Endothelial cell of umbilical vein (primary cell): ENCODE results near the gene GARIN5B. TPM values are rescaled to one million over a fixed set of nuclear protein-coding genes. Genes with fewer than 3 reads are reported as not detected.

ENCODE experiments used
- BruUV-seq: library from RNA; stranded (reverse); fragments of 400-500 nt; replicated peaks from 2 replicates; lab custom pipeline; 2021; lab: Mats Ljungman, UMichigan
- CTCF ChIA-PET: fragments of 300-600, 350-600 bp; sonication (Branson Sonifier 250); formaldehyde crosslinking; loops from one replicate; lab custom pipeline; 2021; ENCODE audit warnings: antibody characterized with exemption, inconsistent platforms; lab: Charles Lee
- POLR2A ChIA-PET: fragments of 300-600, 350-600 bp; sonication (Branson Sonifier 250); formaldehyde crosslinking; loops from one replicate; lab custom pipeline; 2021; ENCODE audit warnings: antibody characterized with exemption, inconsistent platforms; lab: Charles Lee
- DNase-seq: peaks from one replicate; pipeline ENCODE4 v3.0.0-alpha.2; 2011; ENCODE audit warnings: low read depth, low spot score
- FAIRE-seq: peaks from 2 replicates; lab custom pipeline; 2011; peaks lifted over from hg19 to GRCh38; lab: Jason Lieb, UNC
- H2AFZ ChIP-seq: 2 replicates; pipeline ENCODE4 v1.6.0; 2012; ENCODE audit warnings: low read depth, low read length, control low read depth, inconsistent platforms
- H3K27ac ChIP-seq: 2 replicates; pipeline ENCODE4 v1.5.1; 2011; ENCODE audit warnings: low read depth, mild to moderate bottlenecking, control low read depth, low read length, moderate library complexity; ENCODE audit not compliant: insufficient read depth
- H3K27me3 ChIP-seq, 2 experiments: 2 replicates each; pipeline versions ENCODE4 v1.6.0 to v1.6.1; 2011; ENCODE audit warnings: low read length in 2 of 2, mixed read lengths in 1 of 2; ENCODE audit not compliant: control insufficient read depth in 2 of 2, insufficient read depth in 2 of 2
- H3K36me3 ChIP-seq, 2 experiments: 2 replicates in 1 of 2; 3 replicates in 1 of 2; pipeline ENCODE4 v1.5.1; 2011; ENCODE audit warnings: low read length in 2 of 2, mild to moderate bottlenecking in 1 of 2, moderate library complexity in 1 of 2; ENCODE audit not compliant: control insufficient read depth in 2 of 2, insufficient read depth in 2 of 2; ENCODE audit errors: extremely low read depth in 1 of 2
- H3K4me1 ChIP-seq: 3 replicates; pipeline ENCODE4 v1.5.1; 2011; ENCODE audit warnings: mild to moderate bottlenecking, low read length; ENCODE audit not compliant: control insufficient read depth, insufficient read depth; ENCODE audit errors: extremely low read depth
- H3K4me2 ChIP-seq: 2 replicates; pipeline ENCODE4 v1.6.1; 2011; ENCODE audit warnings: low read length, control low read depth, mixed read lengths; ENCODE audit not compliant: insufficient read depth
- H3K4me3 ChIP-seq, 3 experiments: fragments of 200-600 bp in 1 of 3; sonication (generic), shearing (Covaris generic) in 1 of 3; replicated peaks in 1 of 3; 2 replicates each; pipeline ENCODE4 v1.5.1; 2011 to 2016; ENCODE audit warnings: control low read depth in 3 of 3, low read length in 3 of 3, mild to moderate bottlenecking in 2 of 3, inconsistent platforms in 1 of 3, low read depth in 1 of 3, moderate library complexity in 1 of 3; ENCODE audit not compliant: insufficient read depth in 1 of 3
- H3K79me2 ChIP-seq: 2 replicates; pipeline ENCODE4 v1.6.0; 2012; ENCODE audit warnings: low read length, inconsistent platforms; ENCODE audit not compliant: control insufficient read depth, insufficient read depth
- H3K9ac ChIP-seq: replicated peaks from 2 replicates; pipeline ENCODE3; 2011; ENCODE audit warnings: low read length, control low read depth; ENCODE audit not compliant: insufficient read depth; ENCODE audit errors: extremely low read depth
- H3K9me1 ChIP-seq: replicated peaks from 3 replicates; pipeline ENCODE4 v1.6.0; 2011; ENCODE audit warnings: mild to moderate bottlenecking, low read length; ENCODE audit not compliant: control insufficient read depth, insufficient read depth; ENCODE audit errors: extremely low read depth
- H3K9me3 ChIP-seq: replicated peaks from 2 replicates; pipeline ENCODE4 v1.5.1; 2012; ENCODE audit warnings: low read length, inconsistent platforms; ENCODE audit not compliant: control insufficient read depth, insufficient read depth
- H4K20me1 ChIP-seq: replicated peaks from 2 replicates; pipeline ENCODE3; 2011; ENCODE audit warnings: mild to moderate bottlenecking, low read length; ENCODE audit not compliant: control insufficient read depth, insufficient read depth; ENCODE audit errors: extremely low read depth
- CTCF ChIP-seq, 2 donors: IDR thresholded peaks; 1 replicate in 1 of 2; 2 replicates in 1 of 2; pipeline ENCODE4 v1.5.1; 2011; ENCODE audit warnings: low read length in 2 of 2, mild to moderate bottlenecking in 2 of 2, moderate library complexity in 2 of 2, control low read depth in 1 of 2, inconsistent platforms in 1 of 2, low read depth in 1 of 2; ENCODE audit not compliant: insufficient read depth in 1 of 2; ENCODE audit errors: extremely low read depth in 1 of 2
- EZH2 ChIP-seq: IDR thresholded peaks from 2 replicates; pipeline ENCODE4 v1.6.1; 2012; ENCODE audit warnings: borderline replicate concordance, low read depth, mild to moderate bottlenecking, moderate library complexity, low read length, inconsistent platforms; ENCODE audit not compliant: severe bottlenecking
- FOS ChIP-seq: IDR thresholded peaks from 2 replicates; pipeline ENCODE4 v1.6.1; 2011; ENCODE audit warnings: mild to moderate bottlenecking, low read length, moderate library complexity, borderline replicate concordance; ENCODE audit not compliant: insufficient read depth
- GATA2 ChIP-seq: IDR thresholded peaks from 2 replicates; pipeline ENCODE4 v1.7.0; 2011; ENCODE audit warnings: low read depth, mild to moderate bottlenecking, moderate library complexity, mixed read lengths, low read length; ENCODE audit not compliant: insufficient read length, insufficient read depth
- JUN ChIP-seq: IDR thresholded peaks from 2 replicates; pipeline ENCODE4 v1.6.1; 2011; ENCODE audit warnings: borderline replicate concordance, low read depth; ENCODE audit not compliant: insufficient read length, insufficient read depth
- MAX ChIP-seq: IDR thresholded peaks from 2 replicates; pipeline ENCODE4 v1.6.1; 2011; ENCODE audit not compliant: insufficient read depth, insufficient read length
- MYC ChIP-seq: IDR thresholded peaks from one replicate; pipeline ENCODE4 v1.6.1; 2011; ENCODE audit warnings: mild to moderate bottlenecking, low read depth, low read length
- POLR2A ChIP-seq: IDR thresholded peaks from 2 replicates; pipeline ENCODE4 v1.6.1; 2012; ENCODE audit warnings: low read depth, mild to moderate bottlenecking, control low read depth, low read length
- POLR2AphosphoS5 ChIP-seq: IDR thresholded peaks from 2 replicates; pipeline ENCODE4 v1.6.1; 2012; ENCODE audit warnings: low read depth, mild to moderate bottlenecking, control low read depth, low read length, moderate library complexity; ENCODE audit not compliant: insufficient read depth
- dilution Hi-C: fragments of 300-500 bp; cut with MboI; formaldehyde crosslinking; loops from one replicate; pipeline ENCODE4 v1.15.0; 2019; ENCODE audit warnings: low sequenced_read_pairs; ENCODE audit not compliant: extremely low pct_ligation_motif_present
- intact Hi-C: fragments of 100-400 bp; cut with micrococcal nuclease; formaldehyde crosslinking; loops from one replicate; pipeline ENCODE4 v1.10.0; 2022
- polyA plus RNA-seq, 4 experiments: library from polyadenylated mRNA; depleted of rRNA in 3 of 4; stranded (reverse) in 3 of 4; unstranded in 1 of 4; fragments of >200 nt; gene quantifications; 2 replicates each; pipeline versions ENCODE4 v1.2.1 to v1.2.3, GENCODE V29; 2011 to 2012; ENCODE audit warnings: missing spikeins in 1 of 4
- total RNA-seq: library from RNA; stranded (reverse); gene quantifications from 2 replicates; pipeline ENCODE4 v1.2.3, GENCODE V29; 2021

Gene GARIN5B
- total and polyA plus RNA-seq, 2 donors (not counting 3 experiments of a cell fraction or from before 2014, with no cell fraction given), result not detected

GRCh38 chr19:55312621-55313512 lies 50.2 kb downstream of the GARIN5B start:
- Histone ChIP-seq H3K9me1 (no peaks in the 10 kb centered on the region), H3K27ac (no peak overlapping the region), H3K4me3 (no peak overlapping the region), H3K27me3 (no peaks in the 10 kb centered on the region), H3K4me2 (no peak overlapping the region), H2AFZ (no peak overlapping the region), H3K9me3 (no peaks in the 10 kb centered on the region), H3K4me1 (no peaks in the 10 kb centered on the region), H3K9ac (no peak overlapping the region), H4K20me1 (no peaks in the 10 kb centered on the region), H3K79me2 (no peaks in the 10 kb centered on the region), H3K36me3 (no peaks in the 10 kb centered on the region)
- intact Hi-C loops, result no loop called here
- BruUV-seq, result no TSS peak
- ChIA-PET CTCF (interaction anchor here (2.8 kb wide), 1 partner anchor 11 kb away, joined by 18 read pairs; no protein-coding TSS in a partner anchor), POLR2A (no interaction called here)
- DNase-seq (no peak), FAIRE-seq (no peak)
- TF ChIP-seq POLR2AphosphoS5, result no peak
- no peak for TF ChIP-seq JUN
- dilution Hi-C loops, result no loop called here

- FAIRE-seq (no peak), DNase-seq (no peak)
- dilution Hi-C loops, result no loop called here
- H3K4me3 ChIP-seq, result no peak overlapping the region
- POLR2A ChIA-PET, result no interaction called here
- no TSS peak for BruUV-seq
- no peaks in the 10 kb centered on the region for H3K36me3 ChIP-seq
- H3K4me1 ChIP-seq, result no peaks in the 10 kb centered on the region
- no peak overlapping the region for H3K9ac ChIP-seq
- H3K9me1 ChIP-seq, result no peaks in the 10 kb centered on the region
- no peak overlapping the region for H2AFZ ChIP-seq
- H3K4me2 ChIP-seq, result no peak overlapping the region
- TF ChIP-seq FOS, result no peak
- no peak for TF ChIP-seq JUN
- TF ChIP-seq MYC, result no peak
- no peak for TF ChIP-seq GATA2
- TF ChIP-seq MAX, result no peak
- no peak for TF ChIP-seq CTCF (IDR thresholded peaks at IDR 0.05; ENCODE audit: extremely low read depth in 1 of 2, insufficient read depth in 1 of 2, low read depth in 1 of 2, low read length in 2 of 2)
- no peak for TF ChIP-seq POLR2A
- TF ChIP-seq EZH2, result no peak
- TF ChIP-seq POLR2AphosphoS5, result no peak
- H4K20me1 ChIP-seq, result no peaks in the 10 kb centered on the region
- H3K27ac ChIP-seq, result no peak overlapping the region
- intact Hi-C loops, result no loop called here
- H3K27me3 ChIP-seq, result no peaks in the 10 kb centered on the region
- CTCF ChIA-PET, result interaction anchor here (0.6 to 2.8 kb wide), 2 partner anchors 10 to 173 kb away, joined by 3 to 18 read pairs; no protein-coding TSS in a partner anchor
- H3K9me3 ChIP-seq, result no peaks in the 10 kb centered on the region
- no peaks in the 10 kb centered on the region for H3K79me2 ChIP-seq
Measured at GRCh38 chr19:55311797-55312196, 51.3 kb downstream of the GARIN5B start.
